ENCODE measurements around the gene ABCB1. TPM values are rescaled to one million over a fixed set of nuclear protein-coding genes. Genes with fewer than 3 reads are reported as not detected.

ABCB1 gene
- total and polyA plus RNA-seq, 12 donors: 1.3 to 7.1 (median 2.7) TPM

DNA sequence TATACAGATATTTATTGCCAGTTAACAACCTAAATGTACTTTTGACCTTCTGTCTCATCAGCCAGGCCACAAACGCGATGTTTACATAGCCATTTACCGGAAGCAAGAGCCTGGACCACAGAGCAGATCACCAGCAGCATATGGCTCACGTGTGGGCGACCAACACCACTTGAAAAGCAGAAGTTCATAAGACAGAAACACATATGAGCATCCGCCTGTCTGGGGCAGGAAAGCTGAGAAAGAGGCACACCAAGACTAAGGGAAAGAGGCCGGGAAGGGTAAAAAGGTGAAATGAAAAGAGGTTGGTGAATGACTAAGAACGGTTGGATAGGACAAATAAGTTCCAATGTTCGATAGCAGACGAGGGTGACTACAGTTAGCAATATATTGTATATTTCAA is 1.3 kb downstream of the ABCB1 start:
- Histone ChIP-seq H3K36me3 (no peaks in the 10 kb centered on the region), H3K4me1 (peaks cover 0 to 16% (median 5%) of the 10 kb centered on the region in 9 donors), H3K9me3 (no peaks in the 10 kb centered on the region), H3K27me3 (peaks cover 0 to 47% (median 28%) of the 10 kb centered on the region in 7 donors), H3K4me3 (peak overlapping the region in 6 of 10 donors; percentile 31 to 62 (median 54)), H3K27ac (no peak overlapping the region)
- no peak for DNase-seq
- WGBS, 2 donors: 72 to 78% methylated on average over 10 of the region's 10 CpGs
- intact Hi-C loops (cut with DNase I): no loop called here
- no peak for TF ChIP-seq CTCF (IDR thresholded peaks at IDR 0.05)
- no peak for ATAC-seq

DNA sequence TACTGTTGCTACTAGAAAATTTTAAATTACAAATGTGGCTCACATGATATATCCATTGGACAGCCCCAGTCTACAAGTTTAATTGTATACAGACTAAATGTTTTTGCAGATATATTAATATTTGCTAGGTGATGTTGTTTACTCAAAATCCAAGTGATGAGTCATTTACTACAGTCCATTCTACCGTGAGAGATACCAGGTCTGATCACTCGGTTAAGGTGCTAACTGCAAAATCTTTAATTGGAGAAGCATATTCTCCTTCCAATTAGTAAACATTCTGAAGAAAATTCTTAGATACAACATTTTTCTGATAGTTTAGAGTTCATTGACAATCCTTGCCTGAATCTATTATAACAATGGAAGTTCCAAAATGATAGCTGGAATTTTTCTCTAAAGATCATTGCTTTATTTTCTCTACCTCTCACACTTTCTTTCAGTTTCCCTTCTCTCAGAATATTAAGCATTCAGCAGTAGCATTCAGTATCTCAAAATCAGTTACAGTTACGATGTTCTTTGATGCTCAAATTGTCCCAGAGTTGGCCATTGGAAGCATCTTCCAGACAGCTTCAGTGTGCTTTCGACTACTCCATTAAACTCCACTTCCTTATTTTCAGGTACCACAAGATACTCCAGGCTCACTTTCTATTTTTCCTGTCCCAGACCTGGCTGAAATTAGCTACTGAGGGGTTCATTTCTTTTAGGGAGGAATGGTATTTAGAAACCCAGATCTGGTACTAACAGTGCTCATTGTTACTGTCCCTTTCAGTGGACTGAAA is 2.3 kb downstream of the ABCB1 start:
- ATAC-seq: no peak

DNA sequence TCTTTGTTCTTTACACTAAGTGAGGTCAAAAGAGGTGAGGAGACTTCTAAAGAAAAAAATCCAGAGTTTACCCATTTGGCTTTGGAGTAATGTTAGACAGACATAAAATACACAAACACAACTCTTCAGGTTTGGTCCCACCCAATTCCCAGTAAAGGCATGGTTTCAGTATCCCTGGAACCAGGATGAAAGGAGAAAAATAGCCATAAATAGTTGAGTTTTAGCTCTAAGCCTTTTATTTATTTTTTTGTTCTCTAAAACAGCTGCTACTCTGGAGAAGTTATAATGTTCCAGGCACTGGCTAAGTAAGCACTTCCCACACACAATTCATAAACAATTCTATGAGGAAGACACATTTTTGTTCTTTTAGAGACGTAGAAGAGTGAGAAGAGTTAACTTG is 4.0 kb downstream of the ABCB1 start:
- intact Hi-C loops (cut with DNase I): no loop called here

More for the DNA sequence above, 2.3 kb downstream of the ABCB1 start:
- peaks cover 0 to 16% (median 5%) of the 10 kb centered on the region in 9 donors for H3K4me1 ChIP-seq
- WGBS, 2 donors: 77 to 87% methylated on average over 4 of the region's 4 CpGs
- H3K27me3 ChIP-seq: peaks cover 0 to 39% (median 24%) of the 10 kb centered on the region in 7 donors
- DNase-seq: no peak
- no peaks in the 10 kb centered on the region for H3K36me3 ChIP-seq
- H3K27ac ChIP-seq: no peak overlapping the region
- peak overlapping the region in 1 of 10 donors; percentile 54 for H3K4me3 ChIP-seq
- intact Hi-C loops (cut with DNase I): no loop called here
- no peaks in the 10 kb centered on the region for H3K9me3 ChIP-seq
- no peak for TF ChIP-seq CTCF (IDR thresholded peaks at IDR 0.05)

GRCh38 chr7:87596136-87596535 is 4.5 kb downstream of the ABCB1 start:
- 69 to 77% methylated on average over 1 of the region's 1 CpG for WGBS, 2 donors
- Histone ChIP-seq H3K27me3 (peaks cover 0 to 21% (median 11%) of the 10 kb centered on the region in 7 donors), H3K36me3 (no peaks in the 10 kb centered on the region), H3K9me3 (no peaks in the 10 kb centered on the region), H3K4me1 (peaks cover 0 to 15% (median 4%) of the 10 kb centered on the region in 9 donors), H3K27ac (no peak overlapping the region), H3K4me3 (no peak overlapping the region)
- ATAC-seq: no peak
- intact Hi-C loops (cut with DNase I): no loop called here
- TF ChIP-seq CTCF (IDR thresholded peaks at IDR 0.05): no peak
- no peak for DNase-seq

More for the DNA sequence above, 4.0 kb downstream of the ABCB1 start:
- no peak for TF ChIP-seq CTCF (IDR thresholded peaks at IDR 0.05)
- Histone ChIP-seq H3K4me1 (peaks cover 0 to 16% (median 5%) of the 10 kb centered on the region in 9 donors), H3K27ac (no peak overlapping the region), H3K27me3 (peaks cover 0 to 26% (median 11%) of the 10 kb centered on the region in 7 donors), H3K9me3 (no peaks in the 10 kb centered on the region), H3K4me3 (no peak overlapping the region), H3K36me3 (no peaks in the 10 kb centered on the region)
- DNase-seq: no peak
- ATAC-seq: no peak
- 46 to 64% methylated on average over 1 of the region's 1 CpG for WGBS, 2 donors
